ENCODE results near the gene MRPS34.
A peak's percentile ranks its signal among the peaks of the same experiment; 100 is the strongest.

The MRPS34 gene

GRCh38 chr16:1781758-1782407 lies 8.9 kb upstream of the MRPS34 start:
- DNase-seq (ENCODE audit: low spot score) = peak; percentile 79

DNA sequence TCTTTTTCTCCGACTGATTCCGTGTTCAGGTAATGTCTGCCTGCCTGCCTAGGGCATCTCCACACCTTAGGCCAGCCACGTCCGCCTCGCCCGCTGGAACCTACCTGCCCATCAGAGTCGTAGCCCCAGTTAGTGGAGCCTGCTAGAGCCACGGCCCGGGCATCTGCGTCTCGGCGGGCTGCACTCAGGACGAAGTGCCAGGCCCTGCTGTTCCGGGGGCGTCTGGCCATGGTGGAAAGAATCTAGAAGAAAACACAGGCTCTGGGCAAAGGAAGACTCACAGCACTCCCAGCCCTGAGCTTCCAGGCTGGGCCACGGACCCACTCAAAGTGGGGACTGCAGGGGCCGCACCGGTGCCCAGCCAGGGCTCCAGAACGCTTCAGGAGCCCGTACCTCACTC lies 8.3 kb upstream of the MRPS34 start:
- no peak for DNase-seq (ENCODE audit: low spot score)

- DNase-seq (ENCODE audit: low spot score) = no peak
These were observed 7.7 kb upstream of the MRPS34 start for GRCh38 chr16:1780677-1781072.

- no peak for DNase-seq (ENCODE audit: low spot score)
These were observed 7.1 kb upstream of the MRPS34 start for GRCh38 chr16:1779741-1780676.

DNA sequence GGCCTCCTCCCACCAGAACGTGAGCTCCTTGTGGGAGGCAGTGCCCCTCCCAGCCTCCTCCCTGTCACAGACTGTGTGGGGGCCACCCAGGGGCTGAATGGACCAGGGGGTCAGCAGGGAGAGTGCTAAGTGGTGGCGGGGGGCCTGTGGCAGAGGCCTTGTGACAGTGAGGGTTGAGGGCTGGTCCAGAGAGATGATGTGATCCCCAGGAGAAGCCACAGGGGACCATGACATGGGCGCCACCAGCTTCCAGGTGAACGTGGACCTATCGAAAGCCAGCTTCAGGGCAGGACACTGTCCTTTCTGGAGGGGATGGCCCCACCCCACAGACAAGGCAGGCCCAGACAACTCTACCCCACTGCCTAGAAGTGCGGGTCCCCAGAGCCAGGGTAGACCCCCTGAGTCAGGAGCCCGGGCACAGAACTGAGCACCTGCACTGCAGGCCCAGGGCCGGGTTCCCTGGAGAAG lies 6.3 kb upstream of the MRPS34 start:
- DNase-seq (ENCODE audit: low spot score) = no peak

DNA sequence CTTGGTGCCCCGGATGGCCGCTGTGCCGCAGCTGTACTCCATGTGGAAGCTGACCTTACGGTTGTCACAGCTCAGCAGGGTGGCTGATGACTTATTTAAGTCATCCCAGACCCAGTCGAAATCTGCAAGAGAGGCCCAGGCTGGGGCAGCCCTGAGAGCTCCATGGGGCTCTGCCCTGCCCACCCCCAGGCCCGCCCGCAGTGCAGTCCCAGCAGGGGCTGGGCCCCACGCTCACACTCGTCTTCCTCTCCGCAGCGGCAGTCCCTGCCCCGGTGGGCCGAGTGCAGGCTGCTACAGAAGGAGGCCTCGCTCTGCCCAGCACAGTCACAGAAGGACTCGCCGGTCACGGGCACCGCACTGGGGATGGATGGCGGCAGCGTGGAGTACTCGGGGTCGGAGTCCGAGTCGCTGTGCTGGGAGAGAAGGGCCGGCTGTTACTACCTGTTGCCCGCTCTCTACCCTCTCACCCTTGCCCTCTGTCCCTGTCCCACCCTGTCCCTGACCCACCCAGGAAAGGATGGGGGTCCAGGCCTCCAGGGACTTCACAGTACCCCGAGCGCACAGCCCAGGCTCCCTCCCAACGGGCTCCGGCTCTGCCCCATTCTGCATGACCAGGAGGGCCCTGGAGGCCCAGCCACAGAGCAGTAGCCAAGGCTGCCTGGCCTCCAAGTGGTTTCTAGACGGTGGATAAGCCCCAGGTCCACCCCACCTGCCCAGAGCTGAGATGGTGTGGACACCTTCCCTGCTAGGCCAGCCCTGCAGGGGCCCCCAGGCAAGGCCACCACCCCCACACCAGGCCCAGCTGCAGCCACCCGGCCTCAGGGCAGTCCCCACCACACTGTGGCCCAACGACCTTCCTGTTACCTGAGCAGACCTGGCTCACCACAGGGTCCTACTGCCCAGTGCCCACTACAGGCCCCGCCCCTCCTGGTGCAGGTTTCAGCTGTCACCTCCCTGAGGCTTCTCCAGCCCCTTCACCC lies 5.6 kb upstream of the MRPS34 start:
- DNase-seq (ENCODE audit: low spot score) = no peak

- DNase-seq (ENCODE audit: low spot score) = no peak
These were observed 4.7 kb upstream of the MRPS34 start for GRCh38 chr16:1777375-1778199.

DNA sequence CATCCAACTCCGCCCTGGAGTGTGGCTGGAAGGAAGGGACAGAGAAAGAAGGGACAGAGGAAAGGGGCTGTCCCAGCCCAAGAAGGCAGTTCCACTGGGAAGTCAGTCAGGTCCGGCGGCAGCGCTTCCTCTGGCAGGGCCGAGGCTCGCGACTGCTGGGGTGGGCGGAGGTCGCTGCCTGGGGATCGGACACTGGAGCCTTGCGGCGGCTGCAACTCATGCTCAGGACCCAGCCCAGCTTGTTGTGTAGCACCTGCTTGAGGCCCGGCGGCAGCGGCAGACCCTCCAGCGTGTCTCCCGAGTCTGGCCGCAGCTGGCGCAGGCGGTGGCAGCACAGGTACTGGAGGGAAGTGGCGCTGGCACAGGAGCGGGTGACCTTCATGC lies 4.0 kb upstream of the MRPS34 start:
- no peak for DNase-seq (ENCODE audit: low spot score)

DNA sequence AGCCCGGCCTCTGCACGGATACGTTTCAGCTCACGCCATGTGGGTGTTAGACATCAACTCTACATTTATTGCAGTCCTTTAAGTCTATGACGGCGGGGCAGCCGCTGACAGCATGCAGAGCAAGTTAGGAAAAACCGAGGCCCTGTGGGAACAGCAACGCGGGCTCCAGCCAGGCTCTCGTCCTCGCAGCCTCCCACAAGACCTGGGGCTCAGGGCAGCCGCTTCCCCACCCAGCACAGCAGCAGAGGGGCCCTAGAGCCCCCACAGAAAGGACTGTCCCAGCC lies 3.7 kb upstream of the MRPS34 start:
- DNase-seq (ENCODE audit: low spot score) = no peak

GRCh38 chr16:1775846-1776671 lies 3.1 kb upstream of the MRPS34 start:
- no peak for DNase-seq (ENCODE audit: low spot score)

- DNase-seq (ENCODE audit: low spot score) = no peak
These were observed 2.3 kb upstream of the MRPS34 start for GRCh38 chr16:1775006-1775845.

DNA sequence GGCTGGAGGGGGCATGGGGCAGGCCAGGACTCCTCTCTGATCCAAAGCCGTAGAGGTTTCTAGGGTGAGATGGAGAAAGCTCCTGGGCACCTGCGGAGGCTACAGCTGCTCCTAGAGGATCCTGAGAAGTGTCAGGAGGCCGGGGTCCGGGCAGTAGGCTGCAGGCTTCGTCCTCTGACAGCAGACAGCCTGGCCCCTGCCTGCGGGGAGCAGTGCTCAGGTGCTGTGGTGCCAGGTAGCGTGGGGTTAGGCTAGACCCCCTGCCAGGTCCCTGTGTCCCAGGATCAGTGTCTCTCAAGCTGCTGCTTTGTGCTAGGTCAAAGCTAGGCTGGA lies 1.5 kb upstream of the MRPS34 start:
- DNase-seq (ENCODE audit: low spot score) = no peak

DNA sequence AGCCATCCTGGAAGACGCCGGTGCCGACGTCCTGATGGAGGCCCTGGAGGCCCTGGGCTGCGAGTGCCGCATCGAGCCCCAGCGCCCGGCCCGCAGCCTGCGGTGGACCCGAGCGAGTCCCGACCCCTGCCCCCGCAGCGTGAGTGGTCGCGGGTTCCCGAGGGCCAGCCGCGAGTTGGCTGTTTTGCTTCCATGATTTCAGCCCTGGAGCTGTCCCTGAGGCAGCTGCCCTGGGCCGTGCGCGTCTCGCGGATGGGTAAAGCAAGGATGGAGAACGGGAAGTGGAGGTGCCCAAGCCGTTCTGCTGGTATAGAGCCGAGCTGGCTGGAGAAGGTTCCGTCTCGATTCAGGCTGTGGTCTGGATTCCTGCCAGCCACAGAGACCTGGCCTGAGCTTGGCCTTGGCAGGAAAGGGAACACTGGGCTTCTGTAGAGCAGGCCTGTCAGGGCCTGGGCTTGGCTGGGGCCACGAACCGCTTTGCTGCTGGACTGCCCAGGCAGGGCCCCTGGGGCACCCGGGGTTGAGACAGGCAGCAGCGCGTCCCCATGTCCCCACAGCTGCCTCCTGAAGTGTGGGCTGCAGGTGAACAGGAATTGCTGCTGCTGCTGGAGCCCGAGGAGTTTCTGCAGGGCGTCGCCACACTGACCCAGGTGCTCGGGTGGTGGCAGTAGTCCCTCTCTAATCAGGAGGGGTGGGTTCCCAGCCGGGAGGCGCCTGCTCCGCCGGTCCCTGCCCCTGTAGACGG lies 941 bp upstream of the MRPS34 start:
- DNase-seq (ENCODE audit: low spot score) = peak; percentile 70

DNA sequence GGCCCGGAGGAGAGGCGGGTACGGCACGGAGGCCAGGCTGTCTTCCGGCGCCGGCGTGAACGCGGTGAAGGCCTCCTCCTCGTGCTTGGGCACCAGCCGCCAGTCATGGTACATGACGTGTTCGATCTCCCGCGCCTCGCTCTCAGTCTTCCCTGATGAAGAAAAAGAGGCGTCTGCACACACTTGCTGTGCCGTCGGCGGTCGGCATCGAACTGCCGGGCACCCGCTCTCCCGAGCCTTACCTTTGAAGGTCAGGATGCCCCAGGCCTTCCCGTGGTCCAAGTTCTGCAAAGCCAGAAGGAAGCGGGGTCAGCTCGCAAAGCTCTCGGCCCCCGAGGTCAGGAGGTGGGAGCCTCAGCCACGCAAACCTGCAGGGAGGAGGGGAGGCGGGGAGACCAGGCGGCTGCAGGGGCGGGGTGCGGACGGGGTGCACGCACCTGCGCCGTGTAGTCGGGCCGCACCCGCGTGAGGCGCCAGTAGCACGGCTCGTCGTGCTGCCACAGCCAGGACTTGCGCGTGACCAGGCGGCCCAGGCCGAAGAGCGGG lies 499 bp downstream of the MRPS34 start, which contains the start of gene EME2:
TSS of gene EME2 (plus strand) at position 449 of the 546 bp plus-strand sequence. CDS start 418 bp downstream, outside the sequence.
- DNase-seq (ENCODE audit: low spot score) = peak; percentile 56

DNA sequence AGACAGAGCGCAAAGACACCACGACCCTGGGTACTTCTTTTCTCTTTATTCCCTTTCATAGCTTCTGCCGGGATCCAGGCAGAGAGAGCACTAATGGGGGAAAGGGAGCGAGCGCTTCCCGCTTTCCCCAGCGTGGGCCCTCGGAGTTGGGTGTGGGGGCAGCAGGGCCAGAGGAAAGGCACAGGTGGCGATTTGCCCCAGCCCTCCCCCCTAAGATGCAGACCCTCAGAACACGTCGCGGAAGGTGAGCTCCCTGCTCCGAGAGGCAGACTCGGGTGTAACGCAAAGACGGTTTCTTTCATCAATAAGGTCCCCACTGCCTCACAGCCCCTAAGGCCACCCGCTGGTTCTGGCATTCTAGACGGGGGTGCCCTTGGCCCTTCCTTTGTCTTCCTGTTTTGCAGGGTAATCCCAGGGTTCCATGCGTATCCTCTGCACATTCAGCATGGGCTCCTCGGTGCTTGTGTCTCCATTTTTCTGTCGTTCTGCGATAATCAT lies 1.0 kb downstream of the MRPS34 start:
- no peak for DNase-seq (ENCODE audit: low spot score)

DNA sequence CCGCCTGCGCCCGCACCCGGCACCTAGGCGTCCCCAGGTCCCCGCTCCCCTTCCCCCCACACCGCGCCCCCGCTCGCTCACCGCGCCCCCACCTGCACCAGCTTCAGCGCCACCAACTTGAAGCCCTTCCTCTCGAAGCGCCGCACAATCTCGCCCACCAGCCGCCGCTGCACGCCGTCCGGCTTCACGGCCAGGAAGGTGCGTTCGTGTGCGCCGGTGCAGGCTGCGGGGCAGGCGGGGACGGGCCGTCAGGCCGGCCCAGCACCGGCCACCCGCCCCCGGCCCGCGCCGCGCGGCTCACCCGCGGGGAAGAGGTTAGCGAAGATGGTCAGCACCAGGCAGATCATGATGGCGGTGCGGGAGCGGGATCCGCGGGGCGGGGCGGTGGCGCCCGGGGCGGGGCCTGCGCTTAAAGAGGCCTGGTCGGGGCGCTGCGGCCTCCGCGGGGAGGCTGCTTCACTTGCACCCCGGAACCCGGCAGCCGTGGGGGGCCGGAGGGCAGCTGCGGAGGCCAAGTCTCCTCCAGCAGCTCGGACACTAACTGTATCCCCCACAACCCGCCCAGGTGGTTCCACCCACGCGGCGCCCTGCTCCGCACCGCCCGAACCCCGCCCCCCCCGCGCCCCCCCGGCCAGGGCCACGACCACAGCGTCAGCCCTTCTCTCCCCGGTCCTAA lies 1.6 kb downstream of the MRPS34 start, which contains the start of gene NME3:
TSS of gene NME3 (minus strand) at position 356 of the 676 bp plus-strand sequence. CDS start at position 347, 9 bp downstream.
- peak; percentile 62 for DNase-seq (ENCODE audit: low spot score)

GRCh38 chr16:1770328-1771187 lies 2.4 kb downstream of the MRPS34 start:
- peak; percentile 76 for DNase-seq (ENCODE audit: low spot score)
